ENCODE measurements around the gene TTC12.
"Not testable (repeated sequence)": the region's sequence is repeated elsewhere in the genome, so short reads cannot be mapped to it uniquely, and the experiment has no call there.

The TTC12 gene

DNA sequence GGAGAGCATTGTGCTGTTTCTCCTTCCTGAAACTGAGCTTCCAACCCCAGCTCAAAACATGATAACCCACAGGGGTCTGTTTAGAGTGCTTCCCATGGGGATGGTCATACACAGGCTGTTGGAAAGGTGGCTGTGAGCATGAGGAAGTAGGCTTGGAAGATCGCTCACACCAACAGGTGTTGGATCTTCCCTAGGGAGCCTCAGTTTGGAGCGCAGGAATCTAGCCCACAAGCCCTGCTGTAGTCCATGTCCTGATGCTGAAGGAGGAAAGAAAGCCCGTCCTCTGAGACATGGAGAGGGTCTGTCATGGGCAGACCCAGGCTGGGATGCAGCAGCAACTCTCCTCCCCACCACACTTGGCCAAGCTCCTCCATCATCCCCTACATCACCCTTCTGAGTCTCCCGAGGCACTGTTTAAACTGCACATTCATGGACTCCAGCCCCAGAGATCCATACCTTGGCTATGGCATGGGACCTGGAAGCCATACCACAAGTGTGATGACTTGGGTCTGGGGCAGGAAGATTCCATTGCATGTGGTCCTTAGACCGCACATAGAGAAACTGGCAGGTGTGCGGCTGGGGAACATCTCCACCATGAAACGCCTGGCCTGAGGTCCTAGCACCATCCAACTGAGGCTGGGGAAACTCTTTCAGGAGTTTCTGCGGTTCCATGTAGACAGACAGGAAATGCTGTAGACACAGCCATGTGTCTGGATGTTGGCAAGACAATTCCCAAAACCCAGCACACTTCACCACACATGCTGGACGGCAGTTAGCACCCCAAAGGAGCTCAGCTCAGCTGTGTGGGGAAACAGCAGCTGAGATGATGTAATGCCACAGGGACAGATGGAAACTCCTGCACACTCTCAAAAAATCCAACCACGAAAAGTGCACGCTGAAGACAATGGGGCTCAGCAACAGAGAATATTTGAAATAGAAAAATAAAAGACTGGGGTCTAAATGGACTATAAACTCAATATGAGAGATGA, 27.6 kb upstream of the TTC12 start:
- DNase-seq: peak in 2 of 3 donors; percentile 37 to 43

DNA sequence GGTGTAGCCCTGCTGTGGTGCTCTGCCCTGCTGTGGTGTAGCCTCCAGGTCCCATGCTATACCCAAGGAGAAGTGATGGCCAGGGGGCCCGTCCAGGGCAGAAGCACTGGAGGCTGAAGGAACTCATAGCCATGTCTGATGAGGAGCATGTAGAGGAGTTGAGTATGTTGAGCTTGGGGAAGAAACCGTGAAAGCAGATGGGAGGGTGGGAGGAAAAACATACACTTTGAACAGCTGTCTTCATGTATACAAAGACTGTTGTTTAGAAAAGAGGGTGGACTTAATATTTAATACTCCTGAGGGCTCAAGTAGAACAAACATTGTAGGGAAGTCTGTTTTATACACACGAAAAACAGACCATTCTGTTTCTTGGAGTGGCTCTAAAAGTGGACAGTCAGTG, 26.6 kb upstream of the TTC12 start:
- DNase-seq: no peak

DNA sequence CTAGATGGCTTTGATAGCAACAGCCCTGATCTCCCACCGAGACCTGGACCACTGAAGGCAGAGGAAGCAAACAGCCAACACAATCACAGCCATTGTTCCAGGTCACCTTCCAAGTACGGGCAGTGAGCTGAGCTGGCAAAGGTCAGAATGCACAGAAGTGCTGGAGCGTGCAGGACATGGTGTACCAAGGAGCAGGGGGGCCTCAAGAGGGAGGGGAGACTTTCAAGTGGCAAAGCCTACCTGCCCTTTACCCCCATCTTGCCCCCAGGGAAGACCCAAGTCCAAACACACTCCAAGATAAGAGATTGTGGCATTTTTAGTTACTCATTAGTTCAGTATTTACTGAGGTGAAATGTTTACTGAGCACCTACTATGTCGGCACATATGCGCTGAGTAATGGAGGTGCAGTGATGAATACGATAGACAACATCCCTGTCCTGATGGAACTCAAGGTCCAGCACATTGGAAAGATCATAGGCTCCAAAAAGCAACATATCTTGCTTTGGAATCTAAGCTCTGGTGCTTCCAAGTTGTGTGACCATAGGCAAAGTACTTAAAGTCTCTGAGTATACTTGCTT, 26.0 kb upstream of the TTC12 start:
- DNase-seq: no peak

DNA sequence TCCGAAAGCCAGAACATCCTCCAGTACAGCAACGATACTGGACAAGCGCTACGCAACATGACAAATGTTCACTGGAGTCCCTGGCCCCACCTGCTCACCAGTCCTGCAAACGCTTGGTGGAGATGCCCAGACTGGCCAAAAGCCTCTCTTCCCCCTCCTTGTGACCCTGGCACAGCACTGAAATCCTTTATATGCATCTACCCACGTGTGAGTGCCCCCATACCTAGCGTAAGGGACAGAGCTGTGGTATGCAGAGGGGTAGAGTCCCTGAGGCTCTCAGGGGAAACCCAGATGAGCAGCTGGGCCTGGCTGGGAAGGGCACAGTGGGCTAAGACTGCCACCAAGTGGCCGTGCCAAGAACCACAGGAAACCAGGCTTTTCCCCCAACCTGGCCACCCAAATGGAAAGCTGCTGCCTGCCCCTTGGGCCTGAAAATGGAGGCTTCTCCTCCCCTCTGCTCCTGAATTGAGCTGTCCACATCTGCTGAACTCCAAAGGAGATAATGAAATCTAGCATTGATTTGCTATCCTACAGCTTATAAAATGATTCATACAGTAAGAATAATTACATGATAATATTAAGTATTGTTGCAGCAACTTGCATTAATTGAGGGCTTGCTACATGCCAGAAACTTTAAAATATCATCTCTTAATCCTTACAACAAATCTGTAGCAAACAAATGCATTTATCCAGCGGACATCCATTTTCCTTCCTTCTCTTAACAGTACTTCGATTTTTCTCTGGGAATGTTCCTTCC, 24.8 kb upstream of the TTC12 start:
- DNase-seq: peak; percentile 74 to 82 (median 82)

DNA sequence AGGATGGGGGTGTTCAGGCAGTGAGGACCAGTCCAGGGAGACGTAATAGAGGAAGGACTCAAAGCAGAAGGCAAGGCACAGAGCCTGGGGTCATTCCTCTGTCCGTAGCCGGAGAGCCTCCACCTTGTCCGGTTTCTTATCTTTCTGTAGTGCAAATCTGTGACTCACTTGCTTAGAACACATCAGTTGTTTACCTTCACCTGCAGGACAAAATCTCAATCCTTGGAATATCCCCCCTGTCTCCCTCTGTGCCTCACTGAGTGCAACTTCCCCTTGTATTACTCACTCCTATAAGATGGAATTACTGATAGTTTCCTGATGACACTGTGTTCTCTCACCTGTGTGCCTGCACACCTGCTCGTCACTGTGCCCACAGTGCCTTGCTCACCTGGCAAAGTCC, 20.4 kb upstream of the TTC12 start:
- DNase-seq: no peak

DNA sequence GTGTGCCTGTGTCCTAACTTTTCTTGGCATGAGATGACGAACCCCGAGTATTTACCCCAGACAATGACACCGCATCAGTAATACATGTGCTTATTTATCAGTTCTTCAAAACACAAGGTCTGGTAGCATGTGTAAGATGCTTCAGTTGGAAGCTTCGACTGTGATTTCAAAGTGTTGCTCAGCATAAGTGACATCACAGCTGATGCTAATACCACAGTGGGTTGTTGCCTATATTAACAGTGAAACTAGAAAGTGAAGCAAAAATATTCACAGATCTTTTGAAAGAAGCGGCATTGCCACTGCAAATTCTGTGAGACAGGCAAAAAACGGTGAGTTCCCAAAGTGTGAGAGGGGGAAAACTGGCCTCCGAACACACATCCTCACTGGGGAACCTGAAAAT, 18.4 kb upstream of the TTC12 start:
- no peak for DNase-seq

DNA sequence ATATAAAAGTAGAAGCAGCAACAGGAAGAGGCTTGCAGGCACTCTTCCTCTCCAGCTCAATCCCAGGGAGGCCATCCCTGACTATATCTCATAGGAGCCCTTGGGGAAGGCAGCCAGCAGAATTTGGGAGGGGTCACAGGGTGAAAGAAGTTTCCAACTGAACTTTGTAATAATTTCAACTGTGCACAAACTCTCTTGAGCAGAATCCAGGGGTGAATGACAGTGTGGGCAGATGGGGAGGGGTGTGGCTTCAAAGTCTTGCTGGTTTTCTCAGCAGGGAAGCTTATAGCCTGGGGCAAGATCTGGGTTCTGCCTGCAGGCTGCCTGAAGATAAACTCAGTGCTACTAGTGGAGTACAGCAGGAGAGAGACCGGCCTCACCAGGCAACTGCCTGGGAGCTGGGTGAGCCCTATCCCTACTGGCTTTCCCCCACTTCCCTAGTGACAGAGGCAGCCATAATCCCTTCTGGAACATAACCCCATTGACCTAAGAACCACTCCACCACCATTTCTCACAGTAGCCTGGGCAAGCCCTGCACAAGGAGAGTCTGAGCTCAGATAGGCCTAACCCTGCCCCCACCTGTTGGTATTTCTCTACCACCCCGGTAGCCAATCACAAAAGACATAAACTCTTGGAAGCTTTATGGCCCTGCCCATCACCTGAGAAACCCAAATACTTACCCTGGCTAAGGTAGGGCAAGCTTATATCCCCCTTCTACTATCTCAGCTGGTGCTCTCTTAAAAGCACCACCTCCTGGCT, 17.8 kb upstream of the TTC12 start:
- DNase-seq: no peak

DNA sequence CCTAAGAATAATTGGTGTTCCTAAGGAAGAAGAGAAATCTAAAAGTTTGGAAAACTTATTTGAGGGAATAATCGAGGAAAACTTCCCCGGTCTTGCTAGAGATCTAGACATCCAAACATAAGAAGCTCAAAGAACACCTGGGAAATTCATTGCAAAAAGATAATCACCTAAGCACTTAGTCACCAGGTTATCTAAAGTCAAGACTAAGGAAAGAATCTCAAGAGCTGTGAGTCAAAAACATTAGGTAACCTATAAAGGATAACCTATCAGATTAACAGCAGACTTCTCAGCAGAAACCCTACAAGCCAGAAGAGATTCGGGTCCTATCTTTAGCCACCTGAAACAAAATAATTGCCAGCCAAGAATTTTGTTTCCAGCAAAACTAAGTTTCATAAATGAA, 15.9 kb upstream of the TTC12 start:
- not testable (repeated sequence) for DNase-seq

DNA sequence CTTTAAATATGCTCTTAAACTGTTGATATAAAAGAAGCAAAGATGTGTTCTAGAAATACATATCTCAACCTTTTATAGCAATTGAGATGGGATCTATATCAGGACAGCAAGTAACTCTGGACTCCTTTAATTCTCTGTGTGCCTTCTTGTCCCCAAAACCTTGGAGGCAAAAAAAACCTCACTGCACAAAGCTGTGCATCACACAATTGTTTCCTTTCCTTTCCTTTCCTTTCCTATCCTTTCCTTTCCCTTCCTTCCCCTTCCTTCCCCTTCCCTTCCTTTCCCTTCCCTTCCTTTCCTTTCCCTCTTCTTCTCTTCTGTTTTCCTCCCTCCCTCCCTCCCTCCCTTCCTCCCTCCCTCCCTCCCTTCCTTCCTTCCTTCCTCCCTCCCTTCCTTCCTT, 9.5 kb upstream of the TTC12 start:
- DNase-seq: no peak

DNA sequence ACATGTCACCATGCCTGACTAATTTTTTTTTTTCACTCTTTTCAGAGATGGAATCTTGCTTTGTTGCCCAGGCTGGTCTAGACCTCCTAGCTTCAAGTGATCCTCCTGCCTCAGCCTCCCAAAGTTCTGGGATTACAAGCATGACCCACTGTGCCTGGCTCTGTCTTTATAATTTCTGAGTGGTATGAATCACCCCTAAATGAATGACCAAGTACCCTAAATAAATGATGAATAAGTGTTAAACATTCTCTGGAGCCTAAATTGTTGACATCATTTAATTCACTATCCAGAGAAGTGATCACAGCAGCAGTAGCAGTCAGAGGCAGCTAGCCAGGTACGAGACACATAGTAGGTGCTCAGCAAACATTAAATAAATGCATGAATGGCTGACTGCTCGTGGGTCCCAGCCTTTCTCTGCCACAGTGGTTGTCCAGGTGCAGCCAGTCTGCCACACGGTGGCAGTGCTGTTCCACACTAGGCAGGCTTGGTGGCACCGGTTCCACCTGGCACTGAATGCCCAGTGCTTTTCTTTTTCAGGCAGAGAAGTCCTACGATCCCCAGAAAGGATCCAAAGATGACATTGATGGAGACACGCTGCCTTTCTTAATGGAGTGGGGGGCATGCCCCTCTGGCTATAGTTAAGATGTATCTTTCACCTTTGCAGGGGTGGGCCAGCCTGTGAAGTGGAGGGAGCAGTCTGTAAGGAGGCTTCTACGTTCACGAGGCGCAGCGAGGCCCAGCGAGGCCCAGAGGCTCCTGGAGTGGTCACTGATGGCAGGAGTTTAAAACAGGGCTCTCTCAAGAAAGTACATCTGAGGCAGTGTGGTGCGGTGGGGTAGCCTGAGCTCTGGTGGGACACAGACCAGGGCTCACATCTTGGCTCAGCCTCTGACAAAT, 8.7 kb upstream of the TTC12 start:
- DNase-seq: peak; percentile 70 to 84 (median 81)

DNA sequence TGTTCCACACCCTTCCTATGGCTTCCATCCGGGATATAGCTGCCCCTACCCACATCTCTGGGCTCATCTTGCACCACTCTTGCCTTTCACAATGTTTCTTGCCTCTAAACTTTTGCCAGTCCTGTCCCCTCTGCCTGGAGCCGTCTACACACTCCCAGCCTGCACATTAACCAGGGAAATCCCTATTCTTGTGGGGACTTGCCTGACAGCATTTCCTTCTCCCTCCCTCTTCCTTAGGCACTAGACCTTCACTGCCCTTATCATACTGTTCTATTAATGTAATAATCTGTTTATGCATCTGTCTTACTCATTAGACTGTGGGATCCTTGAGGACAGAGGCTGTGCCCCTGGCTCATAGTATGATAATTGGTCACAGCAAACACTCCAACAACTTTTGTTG, 5.8 kb upstream of the TTC12 start:
- DNase-seq: no peak

DNA sequence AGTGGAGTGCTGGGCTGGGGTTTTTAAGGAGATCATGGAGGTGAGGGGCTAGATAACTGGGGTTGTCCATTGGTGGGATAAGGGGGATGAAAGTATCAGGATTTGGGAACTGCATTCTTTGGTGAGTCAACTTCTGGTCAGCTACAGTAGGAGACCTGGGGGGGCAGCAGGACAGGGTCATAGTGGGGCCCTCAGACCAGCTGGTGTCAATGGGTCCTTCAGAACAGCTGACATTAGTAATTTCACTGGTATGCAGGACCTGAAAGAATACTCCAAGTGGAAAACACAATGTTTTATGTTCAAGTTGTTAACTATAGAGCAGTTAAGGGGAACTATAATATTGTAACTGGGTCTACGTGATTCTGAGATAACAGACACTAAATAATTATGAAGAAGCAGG, 2.8 kb upstream of the TTC12 start:
- no peak for DNase-seq

DNA sequence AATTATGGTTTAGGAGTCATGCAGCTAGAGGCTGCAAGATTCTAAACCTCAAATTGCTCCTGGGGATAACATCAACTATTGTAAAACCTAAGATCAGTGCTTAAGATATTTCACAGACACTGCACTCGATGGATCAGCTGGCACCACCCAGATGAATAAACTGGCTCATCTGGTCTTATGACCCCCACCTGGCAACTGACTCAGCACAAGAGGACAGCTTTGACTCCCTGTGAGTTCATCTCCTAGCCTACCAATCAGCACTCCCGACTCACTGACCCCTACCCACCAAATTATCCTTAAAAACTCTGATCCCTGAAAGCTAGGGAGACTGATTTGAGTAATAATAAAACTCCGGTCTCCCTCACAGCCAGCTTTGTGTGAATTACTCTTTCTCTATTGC, 782 bp upstream of the TTC12 start:
- no peak for DNase-seq

DNA sequence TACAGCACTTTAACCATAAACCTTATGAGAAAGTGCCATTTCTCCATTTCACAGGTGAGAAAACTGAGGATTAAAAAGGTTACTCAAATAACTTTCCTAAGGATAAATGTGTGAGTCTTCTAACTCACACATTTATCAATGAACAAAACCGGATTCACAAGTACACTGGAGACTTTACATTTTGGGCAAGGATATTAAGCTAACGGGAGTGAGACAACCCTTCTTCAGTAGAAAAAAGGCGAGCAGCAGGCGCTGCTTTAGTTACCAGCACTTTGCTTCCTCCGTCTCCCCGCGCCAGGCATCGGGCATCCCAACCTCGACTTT, 356 bp upstream of the TTC12 start:
- no peak for DNase-seq

DNA sequence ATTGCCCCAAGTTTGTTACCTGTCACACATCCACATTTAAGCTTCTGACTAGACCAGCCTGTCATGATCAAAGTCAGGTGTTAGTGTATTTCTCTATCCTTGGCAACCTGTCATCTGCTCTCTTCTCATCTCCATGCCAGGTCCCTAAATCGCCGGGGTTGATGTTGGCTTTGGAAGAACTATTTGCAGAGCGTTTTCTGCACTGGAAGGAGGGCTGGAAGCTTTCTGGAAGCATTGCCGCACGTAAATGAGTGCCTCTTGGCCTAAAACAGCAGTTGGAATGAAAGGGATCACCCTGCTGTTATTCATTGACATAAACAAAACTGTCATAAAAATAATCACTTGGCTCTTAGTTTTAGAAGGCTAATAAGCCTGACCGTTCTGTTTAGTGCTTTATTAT, 1.4 kb downstream of the TTC12 start:
- DNase-seq: no peak

DNA sequence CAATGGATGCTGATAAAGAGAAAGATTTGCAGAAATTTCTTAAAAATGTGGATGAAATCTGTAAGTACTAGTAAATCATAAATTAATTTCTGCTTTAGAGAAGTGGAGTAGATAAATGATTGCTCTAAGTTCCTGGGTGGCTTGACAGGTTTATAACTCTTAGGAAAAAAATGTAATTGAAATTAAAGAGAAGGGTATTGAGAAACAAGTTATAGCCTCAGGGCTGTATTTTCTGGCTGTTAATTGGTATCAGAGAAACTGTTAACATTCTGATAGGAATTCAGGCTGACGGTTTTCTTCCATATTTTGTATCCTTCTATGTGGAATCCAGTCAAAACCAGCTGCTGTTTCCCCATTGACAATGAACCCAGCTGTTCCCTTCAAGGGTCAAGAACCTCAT, 1.9 kb downstream of the TTC12 start:
- DNase-seq: no peak

DNA sequence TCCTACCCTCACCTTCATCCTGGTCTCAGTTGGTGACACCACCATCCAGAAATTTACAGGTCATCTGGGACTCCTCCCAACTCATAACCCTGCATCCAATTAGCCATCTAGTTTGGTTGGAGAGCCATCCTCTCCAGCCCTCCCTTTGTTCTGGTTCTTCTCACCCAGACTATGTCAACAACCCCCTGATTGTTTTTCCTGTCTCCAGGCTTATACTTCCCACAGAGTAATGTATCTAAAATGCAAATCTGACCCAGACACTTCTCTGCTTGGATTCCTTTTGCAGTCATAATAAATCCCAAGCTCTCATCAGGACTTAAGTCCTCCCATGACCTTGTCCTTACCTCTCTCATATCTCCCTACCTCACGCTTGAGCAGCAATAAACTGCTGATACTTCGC, 3.0 kb downstream of the TTC12 start:
- DNase-seq: no peak

DNA sequence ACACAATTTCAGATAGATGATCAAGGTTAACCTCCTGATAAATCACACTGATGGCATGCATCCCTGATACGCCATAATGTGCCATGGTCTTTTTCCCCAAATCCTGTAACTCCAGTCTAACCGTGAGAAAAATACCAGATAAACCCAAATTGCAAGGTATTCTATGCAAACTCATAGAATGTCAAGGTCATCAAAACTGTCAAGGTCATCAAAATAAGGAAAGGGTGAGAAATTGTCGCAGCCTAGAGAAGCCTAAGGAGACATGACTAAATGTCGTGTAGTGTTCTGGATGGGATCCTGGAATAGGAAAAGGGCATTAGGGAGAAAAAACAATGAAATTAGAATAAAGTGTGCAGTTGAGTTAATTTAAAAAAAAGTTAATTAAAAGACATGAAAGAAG, 4.7 kb downstream of the TTC12 start:
- DNase-seq: no peak

DNA sequence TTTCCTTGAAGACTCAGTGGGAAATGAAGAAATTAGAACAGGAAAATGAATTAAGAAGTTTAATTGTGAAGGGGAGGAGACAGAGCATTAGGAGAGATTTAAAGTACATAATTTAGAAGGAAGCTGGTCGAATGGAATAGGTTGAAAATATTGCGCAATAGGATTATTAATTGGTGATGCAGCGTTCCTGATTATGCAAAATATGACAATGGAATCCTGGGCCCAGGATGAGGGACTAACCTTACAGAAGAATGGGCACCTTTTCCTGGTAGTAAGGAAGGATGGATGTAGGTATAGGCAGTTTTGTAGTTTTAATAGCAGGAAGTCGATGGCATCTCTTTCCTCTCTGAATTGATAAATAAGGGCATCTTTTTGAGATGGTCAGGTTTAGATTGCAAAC, 7.8 kb downstream of the TTC12 start:
- no peak for DNase-seq

DNA sequence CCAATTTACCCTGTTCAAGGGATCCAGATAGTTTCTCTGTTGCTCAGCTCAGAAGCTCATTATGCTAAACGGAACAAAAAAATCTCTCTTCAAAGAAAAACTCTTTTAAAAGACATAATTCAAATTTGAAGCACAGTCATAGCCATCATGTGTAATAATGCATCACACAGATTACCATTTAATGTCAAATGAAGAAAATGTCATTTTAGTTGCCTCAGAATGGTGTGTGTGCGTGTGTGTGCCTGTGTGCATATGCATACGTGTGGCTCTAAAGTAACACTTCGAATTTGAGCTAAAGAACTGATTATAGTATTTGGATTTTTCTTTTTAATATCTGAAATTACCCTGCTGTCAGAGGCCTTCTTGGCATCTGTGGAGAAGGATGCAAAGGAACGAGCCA, 9.9 kb downstream of the TTC12 start:
- DNase-seq: no peak

DNA sequence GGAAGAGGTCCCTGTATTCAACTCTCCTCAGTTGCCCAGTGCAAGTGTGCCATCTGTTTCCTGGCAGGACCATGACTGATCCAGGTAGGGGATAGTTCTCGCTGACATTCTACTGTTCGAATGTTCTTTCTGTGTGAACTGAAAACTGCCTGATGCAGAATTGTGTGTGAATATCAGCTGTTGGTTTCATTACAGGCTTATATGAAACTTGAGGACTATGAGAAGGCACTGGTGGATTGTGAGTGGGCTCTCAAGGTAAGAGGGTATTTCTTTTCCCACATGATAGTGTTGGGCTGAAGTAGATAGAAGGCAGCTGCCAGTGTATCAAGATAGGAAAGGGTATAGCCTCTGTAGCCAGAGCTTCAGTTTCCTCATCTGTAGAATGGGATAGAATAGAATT, 15.3 kb downstream of the TTC12 start:
- DNase-seq: no peak

DNA sequence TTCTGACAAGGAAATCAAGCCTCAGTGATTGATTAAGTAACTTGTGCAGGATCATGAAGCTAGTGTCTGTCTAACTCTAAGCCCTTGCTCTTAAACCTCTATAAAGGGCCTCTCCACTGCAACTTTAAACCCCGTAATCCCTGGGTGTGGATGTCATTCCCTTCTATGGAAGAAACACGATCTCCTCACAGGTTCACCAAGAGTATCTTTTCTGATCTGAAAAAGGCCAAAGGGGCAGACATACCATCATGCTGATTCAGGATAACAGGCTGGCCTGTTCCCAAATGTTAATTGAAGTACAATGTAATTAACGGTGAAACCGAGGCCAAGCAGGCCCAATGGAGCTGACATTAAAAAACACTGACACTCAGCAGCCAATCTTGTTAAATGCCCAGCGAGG, 17.1 kb downstream of the TTC12 start:
- no peak for DNase-seq
